Subcutaneous adipose tissue (tissue), 4 donors: ENCODE measurements around the gene HSPG2. TPM values are rescaled to one million over a fixed set of nuclear protein-coding genes. Genes with fewer than 3 reads are reported as not detected.

Experiments
- total RNA-seq, 4 donors: library from RNA; depleted of rRNA; stranded (reverse); fragments of >200 nt; gene quantifications; one replicate each; pipeline ENCODE4 v1.1.0, GENCODE V29; 2016
- TF ChIP-seq, protein P1 (sequence below): fragments of 450-650 bp; IDR thresholded peaks from one replicate; pipeline ENCODE4 v1.5.1; 2016; ENCODE audit warnings: low read depth, mild to moderate bottlenecking, control low read depth, antibody characterized with exemption, moderate library complexity

HSPG2 gene
- total RNA-seq, 4 donors from 2014 or later: 90.5 to 556 (median 207) TPM

DNA sequence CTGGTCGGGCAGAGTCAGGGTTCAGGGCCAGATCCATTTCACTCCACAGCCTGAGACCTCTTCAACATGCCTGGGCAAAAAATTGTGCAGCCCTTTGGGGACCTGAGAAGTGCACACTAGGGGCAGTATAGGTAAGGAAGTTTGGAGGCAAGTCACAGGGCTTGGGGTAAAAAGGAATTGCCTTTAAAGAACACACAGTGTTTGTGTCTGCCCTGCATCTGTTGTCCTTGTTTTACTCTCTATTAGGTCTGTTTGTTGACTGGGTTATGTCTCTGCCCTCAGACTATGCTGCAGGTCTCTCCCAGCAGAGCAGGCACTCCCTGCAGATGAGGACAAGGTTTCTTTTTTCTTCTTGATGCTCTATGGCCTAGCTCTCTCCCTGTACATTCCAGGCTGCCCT is 103.0 kb downstream of the HSPG2 start:
- TF ChIP-seq, protein P1, sequence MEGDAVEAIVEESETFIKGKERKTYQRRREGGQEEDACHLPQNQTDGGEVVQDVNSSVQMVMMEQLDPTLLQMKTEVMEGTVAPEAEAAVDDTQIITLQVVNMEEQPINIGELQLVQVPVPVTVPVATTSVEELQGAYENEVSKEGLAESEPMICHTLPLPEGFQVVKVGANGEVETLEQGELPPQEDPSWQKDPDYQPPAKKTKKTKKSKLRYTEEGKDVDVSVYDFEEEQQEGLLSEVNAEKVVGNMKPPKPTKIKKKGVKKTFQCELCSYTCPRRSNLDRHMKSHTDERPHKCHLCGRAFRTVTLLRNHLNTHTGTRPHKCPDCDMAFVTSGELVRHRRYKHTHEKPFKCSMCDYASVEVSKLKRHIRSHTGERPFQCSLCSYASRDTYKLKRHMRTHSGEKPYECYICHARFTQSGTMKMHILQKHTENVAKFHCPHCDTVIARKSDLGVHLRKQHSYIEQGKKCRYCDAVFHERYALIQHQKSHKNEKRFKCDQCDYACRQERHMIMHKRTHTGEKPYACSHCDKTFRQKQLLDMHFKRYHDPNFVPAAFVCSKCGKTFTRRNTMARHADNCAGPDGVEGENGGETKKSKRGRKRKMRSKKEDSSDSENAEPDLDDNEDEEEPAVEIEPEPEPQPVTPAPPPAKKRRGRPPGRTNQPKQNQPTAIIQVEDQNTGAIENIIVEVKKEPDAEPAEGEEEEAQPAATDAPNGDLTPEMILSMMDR: no peak

DNA sequence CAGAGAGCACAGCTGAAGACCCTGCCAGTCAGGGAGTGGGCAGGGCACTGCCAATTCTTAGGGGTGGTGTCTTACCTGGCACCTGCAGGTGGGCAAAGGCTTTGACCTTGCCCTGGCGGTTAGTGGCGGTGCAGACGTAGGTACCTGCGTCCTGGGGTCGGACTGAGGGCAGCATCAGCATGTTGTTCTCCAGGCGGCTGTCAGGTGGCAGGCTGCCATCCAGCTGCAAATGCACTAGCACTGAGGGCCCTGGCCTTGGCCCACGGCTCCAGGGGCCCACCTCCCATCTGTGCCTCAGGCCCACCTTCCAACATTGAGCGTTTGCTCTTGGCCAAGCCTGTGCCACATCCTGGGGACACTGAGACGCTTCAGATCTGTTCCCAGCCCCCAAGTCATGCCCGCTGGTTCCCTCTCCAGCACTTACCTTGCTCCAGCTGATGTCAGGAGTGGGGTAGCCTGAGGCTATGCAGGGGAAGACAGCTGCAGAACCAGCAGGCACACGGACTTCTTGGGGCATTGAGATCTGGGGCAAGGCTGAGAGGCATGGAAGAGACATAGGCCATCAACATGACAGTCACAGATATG is 103.6 kb downstream of the HSPG2 start:
- TF ChIP-seq, protein P1: no peak

DNA sequence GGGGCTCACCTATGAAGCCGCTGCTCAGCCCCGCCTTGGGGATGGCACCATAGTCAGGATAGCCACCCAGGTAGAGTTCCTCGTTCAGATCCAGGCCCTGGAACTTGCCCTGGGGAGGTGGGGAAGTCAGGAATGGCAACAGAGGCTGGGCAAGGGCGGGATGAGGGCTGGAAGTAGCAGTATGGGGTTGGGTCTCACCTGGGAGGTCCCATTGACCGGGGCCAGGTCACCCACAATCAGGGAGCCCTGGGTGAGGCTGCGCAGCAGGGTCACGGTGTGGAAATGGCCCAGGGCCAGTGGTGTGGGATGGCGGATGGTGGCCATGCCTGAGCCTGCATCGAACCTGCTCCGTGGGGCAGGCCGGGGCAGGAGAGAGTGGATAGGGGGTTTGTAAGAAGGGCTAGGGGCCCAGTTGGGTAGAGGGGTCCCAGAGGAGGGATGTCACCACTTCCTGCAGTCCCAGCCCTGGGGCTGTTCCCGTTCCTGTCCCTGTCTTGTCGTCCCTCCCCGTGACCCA is 105.6 kb downstream of the HSPG2 start:
- TF ChIP-seq, protein P1: no peak

DNA sequence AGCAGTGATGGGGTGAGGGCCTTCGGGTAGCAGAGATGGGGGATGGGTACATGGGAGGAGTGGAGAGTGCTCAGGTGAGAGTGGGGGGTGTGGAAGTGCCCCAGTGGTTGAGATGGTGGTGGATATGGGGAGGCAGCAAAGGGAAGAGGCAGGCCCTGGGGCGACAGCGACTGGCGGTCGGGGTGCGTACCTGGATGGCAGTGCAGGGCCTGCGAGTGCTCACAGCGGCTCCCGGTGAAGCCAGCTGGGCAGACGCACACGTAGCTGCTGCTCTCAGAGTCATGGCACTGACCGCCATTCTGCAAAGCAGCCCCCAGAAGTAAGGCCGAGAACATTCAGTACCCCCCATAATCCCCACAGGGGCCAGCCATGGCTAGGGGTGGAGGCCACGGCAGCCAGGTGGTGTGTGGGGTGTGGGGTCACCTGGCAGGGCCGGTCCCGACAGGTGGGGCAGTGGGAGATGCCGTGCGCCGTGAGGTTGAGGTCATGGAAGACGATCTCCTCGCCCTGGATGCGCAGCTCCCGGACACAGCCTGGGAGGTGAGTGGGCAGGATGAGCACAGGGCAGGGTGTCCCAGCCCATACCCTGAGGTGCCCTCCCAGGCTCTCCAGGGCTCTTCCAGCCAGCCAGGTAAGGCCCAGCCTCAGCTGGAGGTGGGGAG is 106.2 kb downstream of the HSPG2 start:
- TF ChIP-seq, protein P1: no peak

DNA sequence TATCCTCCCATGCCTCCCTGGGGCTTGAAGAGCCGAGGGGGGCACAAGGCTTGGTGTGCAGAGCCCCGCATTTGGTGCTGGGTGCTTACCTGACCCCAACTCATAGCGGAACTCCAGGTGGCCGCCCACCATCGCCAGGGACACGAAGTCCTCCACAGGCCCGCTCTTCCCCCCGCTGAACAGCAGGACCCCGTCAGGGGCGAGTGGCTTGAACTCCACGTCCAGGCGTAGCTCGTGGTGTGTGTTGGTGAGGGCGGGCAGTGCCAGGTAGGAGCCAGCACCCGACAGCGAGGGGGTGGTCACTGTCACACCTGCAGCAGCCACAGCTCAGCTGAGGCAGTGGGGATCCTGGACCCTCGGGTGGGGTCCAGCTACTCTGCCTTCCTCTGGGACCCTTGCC is 107.8 kb downstream of the HSPG2 start:
- TF ChIP-seq, protein P1: no peak

DNA sequence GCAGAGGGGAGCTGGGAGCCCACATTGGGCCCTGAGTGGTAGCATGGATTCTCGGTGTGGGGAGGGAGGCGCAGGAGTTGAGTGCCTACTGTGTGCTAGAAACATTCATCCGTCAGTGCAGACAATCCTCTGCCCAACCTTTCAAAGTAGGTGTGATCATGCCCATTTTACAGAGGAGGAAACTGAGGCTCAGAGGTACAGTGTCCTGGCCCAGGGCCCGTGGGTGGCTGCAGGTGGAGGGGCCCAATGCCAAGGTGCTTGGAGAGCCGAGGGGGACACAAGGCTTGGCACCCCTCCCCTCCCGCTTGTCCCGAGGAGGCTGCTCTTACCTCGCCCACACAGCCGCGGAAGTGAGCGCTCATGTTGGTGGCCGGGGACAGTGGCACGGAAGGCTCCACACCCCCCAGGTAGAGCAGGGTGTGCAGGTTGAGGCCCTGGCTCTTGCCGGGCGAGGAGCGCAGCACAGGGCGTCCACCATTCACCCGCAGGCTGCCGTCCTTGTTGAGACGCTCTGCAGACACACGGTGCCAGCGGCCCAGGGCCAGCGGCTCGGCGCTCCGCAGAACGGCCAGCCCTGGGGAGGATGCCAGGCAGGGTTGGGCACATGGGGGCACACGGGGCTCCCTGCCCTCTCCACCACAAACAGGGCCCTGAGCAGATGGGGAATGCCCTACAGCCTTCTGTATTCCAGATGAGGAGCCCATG is 108.5 kb downstream of the HSPG2 start:
- TF ChIP-seq, protein P1: no peak

DNA sequence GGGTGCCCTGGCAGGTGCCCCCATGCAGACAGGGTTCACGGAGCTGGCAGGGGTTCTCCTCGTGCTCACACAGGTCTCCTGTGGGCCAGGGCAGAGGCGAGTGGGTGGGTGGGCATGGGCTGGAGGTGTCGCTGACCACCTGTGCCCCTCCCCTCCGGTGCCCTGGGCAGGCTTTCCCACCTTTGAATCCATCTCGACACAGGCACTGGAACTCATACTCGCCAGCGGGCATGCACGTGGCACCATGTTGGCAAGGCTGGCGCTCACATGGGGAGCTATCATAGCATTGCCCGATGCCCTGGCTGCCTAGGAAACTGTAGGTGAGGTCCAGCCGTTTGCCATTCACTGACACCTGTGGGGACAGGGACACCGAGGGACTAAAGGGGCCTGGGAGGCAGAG is 109.0 kb downstream of the HSPG2 start:
- TF ChIP-seq, protein P1: no peak
